ENCODE measurements around the gene NR2F1-AS1. TPM values are rescaled to one million over a fixed set of nuclear protein-coding genes. Genes with fewer than 3 reads are reported as not detected.

The NR2F1-AS1 gene
- total and polyA plus RNA-seq, 2 experiments from 2014 or later: 0.59 to 4.5 TPM

DNA sequence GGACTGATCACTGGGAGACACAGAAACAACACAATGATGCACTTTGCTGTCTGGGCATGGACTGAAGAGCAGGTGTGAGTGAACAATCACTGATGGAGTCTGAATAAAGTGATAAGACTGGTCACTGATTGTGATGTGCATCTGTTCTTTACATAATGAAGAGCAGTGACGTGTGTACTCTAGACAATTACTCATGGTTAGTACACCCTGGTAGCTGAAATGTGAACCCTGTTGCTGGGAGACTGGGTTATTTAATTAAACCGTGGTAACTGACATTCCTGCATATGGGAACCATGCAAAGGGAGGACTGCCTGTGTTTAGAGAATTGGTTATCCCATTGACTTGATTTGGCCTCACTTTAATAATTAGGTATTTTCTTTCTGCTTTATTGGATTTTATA lies 202.9 kb downstream of the NR2F1-AS1 start:
- Histone ChIP-seq H3K27ac (ENCODE audit: low read depth) (no peak overlapping the region), H3K36me3 (ENCODE audit: insufficient read depth) (no peaks in the 10 kb centered on the region), H3K27me3 (ENCODE audit: insufficient read depth) (no peaks in the 10 kb centered on the region), H2AFZ (no peak overlapping the region), H3K4me2 (no peak overlapping the region), H3K79me2 (replicated peaks; ENCODE audit: insufficient read depth) (no peaks in the 10 kb centered on the region), H3F3A (replicated peaks; ENCODE audit: low read depth) (no peaks in the 10 kb centered on the region), H4K20me1 (replicated peaks; ENCODE audit: insufficient read depth) (no peaks in the 10 kb centered on the region), H3K4me3 (no peak overlapping the region), H3K4me1 (ENCODE audit: insufficient read depth) (0 out of 2 replicates have a peak, but pooled peaks cover 3% of the 10 kb centered on the region), H3K9me2 (ENCODE audit: insufficient read depth) (no peaks in the 10 kb centered on the region; the same call in 1 of the 2 replicates)
- ATAC-seq (no peak; the same call in 2 of the 3 replicates), DNase-seq (ENCODE audit: low spot score) (peak; percentile 33)
- Mint-ChIP-seq H3K27me3 (ENCODE audit: insufficient read depth, low read depth, poor library complexity) (peaks cover 2% of the 10 kb centered on the region), H3K9me3 (peaks cover 6% of the 10 kb centered on the region; the same call in 2 of the 3 replicates), H3K4me3 (no peak overlapping the region), H3K27ac (no peak overlapping the region), H3K4me1 (peaks cover 18% of the 10 kb centered on the region), H3K36me3 (ENCODE audit: low read depth) (no peaks in the 10 kb centered on the region)
- TF ChIP-seq EZH2phosphoT487 (IDR thresholded peaks at IDR 0.05; ENCODE audit: unreplicated experiment) (no peak), CREB1 (CRISPR knock-in tag; IDR thresholded peaks at IDR 0.05; ENCODE audit: low read depth) (no peak), NANOG (IDR thresholded peaks at IDR 0.05; ENCODE audit: borderline replicate concordance) (no peak), ZNF331 (CRISPR knock-in tag; IDR thresholded peaks at IDR 0.05; ENCODE audit: low read depth) (no peak), ZNF114 (CRISPR knock-in tag; IDR thresholded peaks at IDR 0.05) (no peak)
- TF ChIP-seq, protein P1, sequence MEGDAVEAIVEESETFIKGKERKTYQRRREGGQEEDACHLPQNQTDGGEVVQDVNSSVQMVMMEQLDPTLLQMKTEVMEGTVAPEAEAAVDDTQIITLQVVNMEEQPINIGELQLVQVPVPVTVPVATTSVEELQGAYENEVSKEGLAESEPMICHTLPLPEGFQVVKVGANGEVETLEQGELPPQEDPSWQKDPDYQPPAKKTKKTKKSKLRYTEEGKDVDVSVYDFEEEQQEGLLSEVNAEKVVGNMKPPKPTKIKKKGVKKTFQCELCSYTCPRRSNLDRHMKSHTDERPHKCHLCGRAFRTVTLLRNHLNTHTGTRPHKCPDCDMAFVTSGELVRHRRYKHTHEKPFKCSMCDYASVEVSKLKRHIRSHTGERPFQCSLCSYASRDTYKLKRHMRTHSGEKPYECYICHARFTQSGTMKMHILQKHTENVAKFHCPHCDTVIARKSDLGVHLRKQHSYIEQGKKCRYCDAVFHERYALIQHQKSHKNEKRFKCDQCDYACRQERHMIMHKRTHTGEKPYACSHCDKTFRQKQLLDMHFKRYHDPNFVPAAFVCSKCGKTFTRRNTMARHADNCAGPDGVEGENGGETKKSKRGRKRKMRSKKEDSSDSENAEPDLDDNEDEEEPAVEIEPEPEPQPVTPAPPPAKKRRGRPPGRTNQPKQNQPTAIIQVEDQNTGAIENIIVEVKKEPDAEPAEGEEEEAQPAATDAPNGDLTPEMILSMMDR (conservative IDR thresholded peaks at IDR 0.05; ENCODE audit: low read depth in 2 of 2): no peak
- TF ChIP-seq, protein P2, sequence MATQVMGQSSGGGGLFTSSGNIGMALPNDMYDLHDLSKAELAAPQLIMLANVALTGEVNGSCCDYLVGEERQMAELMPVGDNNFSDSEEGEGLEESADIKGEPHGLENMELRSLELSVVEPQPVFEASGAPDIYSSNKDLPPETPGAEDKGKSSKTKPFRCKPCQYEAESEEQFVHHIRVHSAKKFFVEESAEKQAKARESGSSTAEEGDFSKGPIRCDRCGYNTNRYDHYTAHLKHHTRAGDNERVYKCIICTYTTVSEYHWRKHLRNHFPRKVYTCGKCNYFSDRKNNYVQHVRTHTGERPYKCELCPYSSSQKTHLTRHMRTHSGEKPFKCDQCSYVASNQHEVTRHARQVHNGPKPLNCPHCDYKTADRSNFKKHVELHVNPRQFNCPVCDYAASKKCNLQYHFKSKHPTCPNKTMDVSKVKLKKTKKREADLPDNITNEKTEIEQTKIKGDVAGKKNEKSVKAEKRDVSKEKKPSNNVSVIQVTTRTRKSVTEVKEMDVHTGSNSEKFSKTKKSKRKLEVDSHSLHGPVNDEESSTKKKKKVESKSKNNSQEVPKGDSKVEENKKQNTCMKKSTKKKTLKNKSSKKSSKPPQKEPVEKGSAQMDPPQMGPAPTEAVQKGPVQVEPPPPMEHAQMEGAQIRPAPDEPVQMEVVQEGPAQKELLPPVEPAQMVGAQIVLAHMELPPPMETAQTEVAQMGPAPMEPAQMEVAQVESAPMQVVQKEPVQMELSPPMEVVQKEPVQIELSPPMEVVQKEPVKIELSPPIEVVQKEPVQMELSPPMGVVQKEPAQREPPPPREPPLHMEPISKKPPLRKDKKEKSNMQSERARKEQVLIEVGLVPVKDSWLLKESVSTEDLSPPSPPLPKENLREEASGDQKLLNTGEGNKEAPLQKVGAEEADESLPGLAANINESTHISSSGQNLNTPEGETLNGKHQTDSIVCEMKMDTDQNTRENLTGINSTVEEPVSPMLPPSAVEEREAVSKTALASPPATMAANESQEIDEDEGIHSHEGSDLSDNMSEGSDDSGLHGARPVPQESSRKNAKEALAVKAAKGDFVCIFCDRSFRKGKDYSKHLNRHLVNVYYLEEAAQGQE (IDR thresholded peaks at IDR 0.05; ENCODE audit: unreplicated experiment): no peak

DNA sequence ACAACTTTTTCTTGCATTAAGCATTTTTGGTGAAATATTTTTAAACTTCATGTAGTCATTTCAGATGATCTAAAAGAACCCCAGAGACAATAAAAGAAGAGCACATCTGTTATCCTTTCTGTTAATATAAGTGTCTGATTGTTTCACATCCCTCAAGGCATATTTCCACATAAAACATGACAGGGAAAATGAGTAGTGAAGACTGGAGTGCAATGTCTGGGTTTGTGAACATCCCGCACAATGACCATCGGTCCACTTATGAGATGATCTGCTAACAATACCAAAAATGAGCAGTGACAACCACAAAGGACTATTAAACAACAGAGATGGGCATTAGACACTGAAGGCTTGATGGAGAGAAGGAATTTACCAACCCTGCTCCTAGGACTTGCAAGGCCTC lies 209.1 kb downstream of the NR2F1-AS1 start:
- ATAC-seq (no peak), DNase-seq (ENCODE audit: low spot score) (no peak)
- H3K4me2 ChIP-seq: no peak overlapping the region
- no peaks in the 10 kb centered on the region for H3K36me3 Mint-ChIP-seq (ENCODE audit: low read depth)
- peaks cover 2% of the 10 kb centered on the region for H3K27me3 Mint-ChIP-seq (ENCODE audit: insufficient read depth, low read depth, poor library complexity)
- H3K4me1 Mint-ChIP-seq: no peaks in the 10 kb centered on the region
- no peaks in the 10 kb centered on the region for H3K36me3 ChIP-seq (ENCODE audit: insufficient read depth)
- no peak overlapping the region for H3K27ac Mint-ChIP-seq
- H3K27me3 ChIP-seq (ENCODE audit: insufficient read depth): no peaks in the 10 kb centered on the region
- H3F3A ChIP-seq (replicated peaks; ENCODE audit: low read depth): no peaks in the 10 kb centered on the region
- H3K9me2 ChIP-seq (ENCODE audit: insufficient read depth): no peaks in the 10 kb centered on the region; the same call in 1 of the 2 replicates
- H3K4me1 ChIP-seq (ENCODE audit: insufficient read depth): no peaks in the 10 kb centered on the region
- H3K4me3 Mint-ChIP-seq: no peak overlapping the region
- peaks cover 6% of the 10 kb centered on the region; the same call in 2 of the 3 replicates for H3K9me3 Mint-ChIP-seq
- no peaks in the 10 kb centered on the region for H3K79me2 ChIP-seq (replicated peaks; ENCODE audit: insufficient read depth)
- H3K4me3 ChIP-seq: no peak overlapping the region
- peak overlapping the region; percentile 24; the same call in 1 of the 2 replicates for H2AFZ ChIP-seq
- no peak overlapping the region for H3K27ac ChIP-seq (ENCODE audit: low read depth)
- H4K20me1 ChIP-seq (replicated peaks; ENCODE audit: insufficient read depth): no peaks in the 10 kb centered on the region
- TF ChIP-seq CREB1 (CRISPR knock-in tag; IDR thresholded peaks at IDR 0.05; ENCODE audit: low read depth) (no peak), JUNB (IDR thresholded peaks at IDR 0.05; ENCODE audit: unreplicated experiment) (no peak), ZNF114 (CRISPR knock-in tag; IDR thresholded peaks at IDR 0.05) (no peak), NANOG (IDR thresholded peaks at IDR 0.05; ENCODE audit: borderline replicate concordance) (no peak), STAT1 (IDR thresholded peaks at IDR 0.05; ENCODE audit: unreplicated experiment) (no peak), EZH2 (IDR thresholded peaks at IDR 0.05; ENCODE audit: low read depth, unreplicated experiment) (no peak)
- TF ChIP-seq, protein P2 (IDR thresholded peaks at IDR 0.05; ENCODE audit: unreplicated experiment): no peak
